ENCODE measurements around the gene KCNE3.
A peak's percentile ranks its signal among the peaks of the same experiment; 100 is the strongest.

KCNE3 gene

GRCh38 chr11:74446532-74446938 is 20.8 kb downstream of the KCNE3 start:
- no peaks in the 10 kb centered on the region for H3K9me3 Mint-ChIP-seq
- no peak for TF ChIP-seq CTCF (IDR thresholded peaks at IDR 0.05)
- H3K27ac Mint-ChIP-seq: no peak overlapping the region
- H3K4me1 Mint-ChIP-seq: peaks cover 38% of the 10 kb centered on the region
- no peak overlapping the region for H3K4me3 Mint-ChIP-seq
- H3K36me3 Mint-ChIP-seq (ENCODE audit: low read depth): no peaks in the 10 kb centered on the region
- DNase-seq: no peak
- H3K27me3 Mint-ChIP-seq (ENCODE audit: low read depth, poor library complexity): peaks cover 19% of the 10 kb centered on the region

- Mint-ChIP-seq H3K4me1 (peaks cover 33% of the 10 kb centered on the region), H3K36me3 (ENCODE audit: low read depth) (no peaks in the 10 kb centered on the region), H3K9me3 (no peaks in the 10 kb centered on the region), H3K4me3 (peak overlapping the region; percentile 46), H3K27ac (peak overlapping the region; percentile 93), H3K27me3 (ENCODE audit: low read depth, poor library complexity) (peaks cover 19% of the 10 kb centered on the region)
- no peak for DNase-seq
- no peak for TF ChIP-seq CTCF (IDR thresholded peaks at IDR 0.05)
Observed at GRCh38 chr11:74444173-74444826, 23.0 kb downstream of the KCNE3 start.

GRCh38 chr11:74443071-74443864 is 24.1 kb downstream of the KCNE3 start:
- H3K4me3 Mint-ChIP-seq: peak overlapping the region; percentile 31
- DNase-seq: no peak
- peaks cover 16% of the 10 kb centered on the region for H3K27me3 Mint-ChIP-seq (ENCODE audit: low read depth, poor library complexity)
- H3K9me3 Mint-ChIP-seq: no peaks in the 10 kb centered on the region
- TF ChIP-seq CTCF (IDR thresholded peaks at IDR 0.05): no peak
- H3K4me1 Mint-ChIP-seq: peaks cover 33% of the 10 kb centered on the region
- peak overlapping the region; percentile 94 for H3K27ac Mint-ChIP-seq
- H3K36me3 Mint-ChIP-seq (ENCODE audit: low read depth): no peaks in the 10 kb centered on the region

GRCh38 chr11:74442636-74443035 is 24.7 kb downstream of the KCNE3 start:
- Mint-ChIP-seq H3K9me3 (no peaks in the 10 kb centered on the region), H3K27me3 (ENCODE audit: low read depth, poor library complexity) (peaks cover 16% of the 10 kb centered on the region), H3K4me1 (peaks cover 33% of the 10 kb centered on the region), H3K36me3 (ENCODE audit: low read depth) (no peaks in the 10 kb centered on the region), H3K4me3 (no peak overlapping the region), H3K27ac (no peak overlapping the region)
- no peak for TF ChIP-seq CTCF (IDR thresholded peaks at IDR 0.05)
- DNase-seq: no peak

GRCh38 chr11:74438681-74439080 is 28.7 kb downstream of the KCNE3 start:
- no peak overlapping the region for H3K4me3 Mint-ChIP-seq
- DNase-seq: no peak
- no peaks in the 10 kb centered on the region for H3K9me3 Mint-ChIP-seq
- no peak for TF ChIP-seq CTCF (IDR thresholded peaks at IDR 0.05)
- no peak overlapping the region for H3K27ac Mint-ChIP-seq
- H3K36me3 Mint-ChIP-seq (ENCODE audit: low read depth): no peaks in the 10 kb centered on the region
- peaks cover 4% of the 10 kb centered on the region for H3K27me3 Mint-ChIP-seq (ENCODE audit: low read depth, poor library complexity)
- peaks cover 26% of the 10 kb centered on the region for H3K4me1 Mint-ChIP-seq

Data from nephron progenitor cell (in vitro differentiated cells).